SU-DHL-6 (cell line): Measurements from ENCODE around the gene AREG.

Experiments used
- EZH2phosphoT487 ChIP-seq: fragments of 200-600 bp; sonication (generic), shearing (Covaris generic); conservative IDR thresholded peaks from 2 replicates; pipeline ENCODE4 v1.6.1; 2018; ENCODE audit warnings: mild to moderate bottlenecking, antibody characterized with exemption, low read length, moderate library complexity, mixed read lengths
- TF ChIP-seq, protein P1 (sequence below): fragments of 200-600 bp; sonication (generic); IDR thresholded peaks from one replicate; pipeline ENCODE4 v1.5.1; 2017; ENCODE audit warnings: antibody characterized with exemption, mild to moderate bottlenecking, low read length, moderate library complexity; ENCODE audit not compliant: insufficient read depth, poor library complexity, severe bottlenecking

DNA sequence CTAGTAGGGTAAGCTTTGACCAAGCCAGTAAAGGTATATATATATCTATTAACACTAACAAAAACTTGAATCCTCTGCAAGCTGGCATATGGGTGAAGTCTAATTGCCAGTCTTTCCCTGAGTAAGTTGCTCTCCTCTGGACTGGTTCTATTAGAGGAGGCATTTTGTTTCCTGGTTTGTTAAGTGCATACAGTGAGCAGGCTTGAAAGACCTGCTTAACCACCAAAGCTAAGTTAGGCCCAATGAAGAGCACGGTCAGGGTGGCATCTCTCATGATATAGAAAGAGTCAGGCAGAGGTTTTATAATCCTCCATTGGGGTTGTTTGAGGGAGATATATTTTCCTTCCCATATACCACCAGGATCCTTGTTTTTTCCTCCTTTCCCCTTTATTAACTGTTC lies 9.6 kb upstream of the AREG start:
- TF ChIP-seq, protein P1, sequence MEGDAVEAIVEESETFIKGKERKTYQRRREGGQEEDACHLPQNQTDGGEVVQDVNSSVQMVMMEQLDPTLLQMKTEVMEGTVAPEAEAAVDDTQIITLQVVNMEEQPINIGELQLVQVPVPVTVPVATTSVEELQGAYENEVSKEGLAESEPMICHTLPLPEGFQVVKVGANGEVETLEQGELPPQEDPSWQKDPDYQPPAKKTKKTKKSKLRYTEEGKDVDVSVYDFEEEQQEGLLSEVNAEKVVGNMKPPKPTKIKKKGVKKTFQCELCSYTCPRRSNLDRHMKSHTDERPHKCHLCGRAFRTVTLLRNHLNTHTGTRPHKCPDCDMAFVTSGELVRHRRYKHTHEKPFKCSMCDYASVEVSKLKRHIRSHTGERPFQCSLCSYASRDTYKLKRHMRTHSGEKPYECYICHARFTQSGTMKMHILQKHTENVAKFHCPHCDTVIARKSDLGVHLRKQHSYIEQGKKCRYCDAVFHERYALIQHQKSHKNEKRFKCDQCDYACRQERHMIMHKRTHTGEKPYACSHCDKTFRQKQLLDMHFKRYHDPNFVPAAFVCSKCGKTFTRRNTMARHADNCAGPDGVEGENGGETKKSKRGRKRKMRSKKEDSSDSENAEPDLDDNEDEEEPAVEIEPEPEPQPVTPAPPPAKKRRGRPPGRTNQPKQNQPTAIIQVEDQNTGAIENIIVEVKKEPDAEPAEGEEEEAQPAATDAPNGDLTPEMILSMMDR: no peak
- TF ChIP-seq EZH2phosphoT487: no peak
